ENCODE results near the gene COBL. TPM values are rescaled to one million over a fixed set of nuclear protein-coding genes. Genes with fewer than 3 reads are reported as not detected.

COBL gene
- total RNA-seq, 2 donors from 2014 or later, result 27.5 to 28.3 TPM

DNA sequence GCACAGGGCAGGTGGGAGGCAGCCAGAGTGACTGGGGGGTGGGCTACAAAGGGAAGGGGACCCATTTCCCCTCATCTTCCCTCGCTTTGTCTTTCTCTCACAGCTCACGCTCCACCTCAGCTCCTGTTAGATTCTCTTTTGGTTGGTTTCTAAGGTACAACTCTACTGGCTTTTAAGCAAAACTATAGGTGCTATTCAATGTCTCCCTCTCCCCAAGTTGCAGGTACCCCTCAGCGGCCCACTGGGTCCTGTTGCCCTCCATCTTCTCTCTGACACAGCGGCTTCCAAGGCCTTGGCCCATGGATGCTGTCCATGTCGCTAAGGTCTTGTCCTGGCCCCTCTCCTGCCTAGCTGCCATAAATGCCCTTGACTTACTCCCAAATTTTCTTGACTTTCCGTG is 168.4 kb downstream of the COBL start:
- Histone ChIP-seq H3K4me3 (ENCODE audit: low read length) (no peak overlapping the region), H3K9me3 (ENCODE audit: control insufficient read depth, low read length) (peaks cover 35% of the 10 kb centered on the region), H3K9ac (ENCODE audit: extremely low read depth, low read length, poor library complexity, severe bottlenecking) (no peak overlapping the region), H3K27me3 (ENCODE audit: control insufficient read depth, insufficient read depth, low read length, poor library complexity, severe bottlenecking) (no peaks in the 10 kb centered on the region), H3K27ac (ENCODE audit: low read depth, low read length) (no peak overlapping the region), H3K36me3 (ENCODE audit: control insufficient read depth, insufficient read depth, low read length) (no peaks in the 10 kb centered on the region), H3K4me1 (ENCODE audit: control insufficient read depth, insufficient read depth, low read length) (no peaks in the 10 kb centered on the region)
- Mint-ChIP-seq H3K4me1 (no peaks in the 10 kb centered on the region), H3K4me3 (no peak overlapping the region), H3K9me3 (peaks cover 33% of the 10 kb centered on the region), H3K27ac (no peak overlapping the region), H3K27me3 (ENCODE audit: insufficient read depth) (no peaks in the 10 kb centered on the region), H3K36me3 (ENCODE audit: low read depth) (peaks cover 23% of the 10 kb centered on the region)
- DNase-seq, result no peak
- 90 to 98% methylated on average over 5 to 6 of the region's 6 CpGs for WGBS, 2 experiments (ENCODE audit: insufficient coverage in 1 of 2, insufficient read length in 1 of 2)
- TF ChIP-seq, protein P1, sequence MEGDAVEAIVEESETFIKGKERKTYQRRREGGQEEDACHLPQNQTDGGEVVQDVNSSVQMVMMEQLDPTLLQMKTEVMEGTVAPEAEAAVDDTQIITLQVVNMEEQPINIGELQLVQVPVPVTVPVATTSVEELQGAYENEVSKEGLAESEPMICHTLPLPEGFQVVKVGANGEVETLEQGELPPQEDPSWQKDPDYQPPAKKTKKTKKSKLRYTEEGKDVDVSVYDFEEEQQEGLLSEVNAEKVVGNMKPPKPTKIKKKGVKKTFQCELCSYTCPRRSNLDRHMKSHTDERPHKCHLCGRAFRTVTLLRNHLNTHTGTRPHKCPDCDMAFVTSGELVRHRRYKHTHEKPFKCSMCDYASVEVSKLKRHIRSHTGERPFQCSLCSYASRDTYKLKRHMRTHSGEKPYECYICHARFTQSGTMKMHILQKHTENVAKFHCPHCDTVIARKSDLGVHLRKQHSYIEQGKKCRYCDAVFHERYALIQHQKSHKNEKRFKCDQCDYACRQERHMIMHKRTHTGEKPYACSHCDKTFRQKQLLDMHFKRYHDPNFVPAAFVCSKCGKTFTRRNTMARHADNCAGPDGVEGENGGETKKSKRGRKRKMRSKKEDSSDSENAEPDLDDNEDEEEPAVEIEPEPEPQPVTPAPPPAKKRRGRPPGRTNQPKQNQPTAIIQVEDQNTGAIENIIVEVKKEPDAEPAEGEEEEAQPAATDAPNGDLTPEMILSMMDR (conservative IDR thresholded peaks at IDR 0.05), result no peak

GRCh38 chr7:51146816-51147586 is 169.6 kb downstream of the COBL start:
- H3K9me3 Mint-ChIP-seq, result peaks cover 33% of the 10 kb centered on the region
- H3K4me3 Mint-ChIP-seq, result no peak overlapping the region
- Histone ChIP-seq H3K36me3 (ENCODE audit: control insufficient read depth, insufficient read depth, low read length) (no peaks in the 10 kb centered on the region), H3K4me1 (ENCODE audit: control insufficient read depth, insufficient read depth, low read length) (no peaks in the 10 kb centered on the region), H3K9ac (ENCODE audit: extremely low read depth, low read length, poor library complexity, severe bottlenecking) (no peak overlapping the region), H3K9me3 (ENCODE audit: control insufficient read depth, low read length) (peaks cover 35% of the 10 kb centered on the region), H3K27ac (ENCODE audit: low read depth, low read length) (no peak overlapping the region), H3K4me3 (ENCODE audit: low read length) (no peak overlapping the region), H3K27me3 (ENCODE audit: control insufficient read depth, insufficient read depth, low read length, poor library complexity, severe bottlenecking) (no peaks in the 10 kb centered on the region)
- 93 to 96% methylated on average over 4 to 7 of the region's 7 CpGs for WGBS, 2 experiments (ENCODE audit: insufficient coverage in 1 of 2, insufficient read length in 1 of 2)
- H3K27me3 Mint-ChIP-seq (ENCODE audit: insufficient read depth), result no peaks in the 10 kb centered on the region
- TF ChIP-seq, protein P1 (conservative IDR thresholded peaks at IDR 0.05), result no peak
- H3K36me3 Mint-ChIP-seq (ENCODE audit: low read depth), result peaks cover 23% of the 10 kb centered on the region
- peaks cover 6% of the 10 kb centered on the region for H3K4me1 Mint-ChIP-seq
- DNase-seq, result peak; percentile 87
- no peak overlapping the region for H3K27ac Mint-ChIP-seq

GRCh38 chr7:51144178-51144577 is 172.4 kb downstream of the COBL start:
- WGBS, 2 experiments (ENCODE audit: insufficient coverage in 1 of 2, insufficient read length in 1 of 2), result 95 to 96% methylated on average over 4 to 7 of the region's 7 CpGs
- H3K9me3 Mint-ChIP-seq, result peaks cover 31% of the 10 kb centered on the region
- peaks cover 21% of the 10 kb centered on the region for H3K36me3 Mint-ChIP-seq (ENCODE audit: low read depth)
- no peak overlapping the region for H3K9ac ChIP-seq (ENCODE audit: extremely low read depth, low read length, poor library complexity, severe bottlenecking)
- peaks cover 5% of the 10 kb centered on the region for H3K4me1 ChIP-seq (ENCODE audit: control insufficient read depth, insufficient read depth, low read length)
- DNase-seq, result no peak
- no peak overlapping the region for H3K27ac Mint-ChIP-seq
- no peaks in the 10 kb centered on the region for H3K27me3 Mint-ChIP-seq (ENCODE audit: insufficient read depth)
- no peak overlapping the region for H3K4me3 ChIP-seq (ENCODE audit: low read length)
- no peak overlapping the region for H3K4me3 Mint-ChIP-seq
- H3K9me3 ChIP-seq (ENCODE audit: control insufficient read depth, low read length), result peaks cover 33% of the 10 kb centered on the region
- TF ChIP-seq, protein P1 (conservative IDR thresholded peaks at IDR 0.05), result no peak
- no peaks in the 10 kb centered on the region for H3K27me3 ChIP-seq (ENCODE audit: control insufficient read depth, insufficient read depth, low read length, poor library complexity, severe bottlenecking)
- peaks cover 28% of the 10 kb centered on the region for H3K4me1 Mint-ChIP-seq
- no peaks in the 10 kb centered on the region for H3K36me3 ChIP-seq (ENCODE audit: control insufficient read depth, insufficient read depth, low read length)
- no peak overlapping the region for H3K27ac ChIP-seq (ENCODE audit: low read depth, low read length)
